GM19035 (cell line): ENCODE data around the gene RPS15A.

ENCODE experiments used
- ATAC-seq: cut with Tn5 transposase; IDR thresholded peaks from one replicate; pipeline ENCODE4 v1.9.1; 2021; ENCODE audit not compliant: unreplicated experiment

The RPS15A gene

DNA sequence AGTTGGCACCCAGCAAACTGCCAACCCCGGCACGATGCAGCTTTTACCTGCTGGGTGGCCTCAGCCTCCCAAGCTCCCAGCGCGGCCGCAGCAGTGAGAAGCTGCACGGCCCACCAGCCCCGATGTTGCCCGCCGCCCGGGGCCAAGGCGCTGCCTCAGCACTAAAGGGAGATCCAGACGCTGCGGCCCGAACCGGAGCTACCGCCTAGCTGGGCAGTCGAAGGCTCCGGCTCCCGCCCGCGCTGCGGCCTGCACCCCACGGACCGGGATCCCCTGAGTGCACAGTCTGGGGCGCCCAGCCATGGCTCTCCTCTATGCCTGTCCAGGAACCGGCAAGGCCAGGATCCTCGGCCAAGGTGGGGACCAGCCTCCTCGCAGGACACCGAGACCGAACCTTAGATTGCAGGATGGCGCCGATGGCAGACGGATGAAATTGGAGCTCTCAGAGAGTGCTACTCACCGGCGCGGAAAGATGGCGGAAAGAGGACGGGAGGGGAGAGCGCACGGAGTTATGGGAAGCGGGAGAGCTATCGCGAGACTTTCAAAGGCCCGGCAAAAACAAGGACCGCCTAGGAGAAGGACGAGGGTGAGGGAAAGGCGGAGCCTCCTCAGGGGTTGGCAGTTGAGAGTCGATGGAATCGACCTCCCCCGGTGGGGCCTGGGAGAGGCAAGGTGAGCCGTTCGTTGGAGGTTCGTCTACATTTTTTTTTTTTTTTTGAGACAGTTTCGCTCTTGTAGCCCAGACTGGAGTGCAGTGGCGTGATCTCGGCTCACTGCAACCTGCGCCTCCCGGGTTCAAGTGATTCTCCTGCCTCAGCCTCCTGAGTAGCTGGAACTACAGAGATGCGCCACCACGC is at the start of gene RPS15A:
Gene RPS15A (minus strand): TSS at position 485 of the 857 bp plus-strand sequence. CDS start 1,221 bp downstream, outside the sequence.
- ATAC-seq: peak; percentile 85

DNA sequence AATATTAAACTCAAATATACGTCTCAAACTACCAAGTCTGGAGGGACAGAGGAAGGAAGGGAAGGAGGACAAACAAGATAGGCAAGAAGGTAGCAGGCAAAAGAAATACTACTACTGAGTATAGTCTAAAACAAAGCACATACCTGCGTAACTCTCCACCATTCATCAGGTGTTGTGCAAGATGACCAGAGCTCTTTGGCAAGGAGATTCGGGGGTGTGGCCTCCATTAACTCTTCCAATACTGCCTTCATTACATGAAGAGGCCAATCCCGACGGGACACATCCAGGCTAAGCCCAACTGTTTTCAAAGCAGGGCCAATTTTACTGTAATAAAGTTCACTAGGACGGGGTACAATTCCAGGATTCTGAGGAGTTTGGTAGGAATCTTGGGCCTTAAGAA is 49.4 kb upstream of the RPS15A start:
- ATAC-seq: no peak

GRCh38 chr16:18836702-18837101 is 46.6 kb upstream of the RPS15A start:
- ATAC-seq: no peak

DNA sequence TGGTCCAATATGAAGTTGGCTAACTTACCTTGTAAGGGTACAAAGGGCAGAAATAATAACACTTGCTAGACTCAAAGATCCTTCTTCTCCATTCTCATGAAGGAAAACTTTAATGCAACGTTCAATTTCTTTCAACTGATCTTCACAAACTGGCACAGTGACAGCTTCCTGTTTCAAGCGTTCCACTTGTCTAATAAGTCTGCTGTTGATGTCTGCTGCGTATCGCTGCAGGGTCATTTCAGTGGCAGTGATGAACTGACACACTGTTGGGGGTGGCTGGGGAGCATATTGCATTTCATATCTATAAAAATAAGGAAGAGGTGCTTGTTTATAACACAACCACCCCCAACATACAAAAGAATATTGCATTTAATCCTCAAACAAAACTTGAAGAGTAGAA is 44.7 kb upstream of the RPS15A start:
- no peak for ATAC-seq

DNA sequence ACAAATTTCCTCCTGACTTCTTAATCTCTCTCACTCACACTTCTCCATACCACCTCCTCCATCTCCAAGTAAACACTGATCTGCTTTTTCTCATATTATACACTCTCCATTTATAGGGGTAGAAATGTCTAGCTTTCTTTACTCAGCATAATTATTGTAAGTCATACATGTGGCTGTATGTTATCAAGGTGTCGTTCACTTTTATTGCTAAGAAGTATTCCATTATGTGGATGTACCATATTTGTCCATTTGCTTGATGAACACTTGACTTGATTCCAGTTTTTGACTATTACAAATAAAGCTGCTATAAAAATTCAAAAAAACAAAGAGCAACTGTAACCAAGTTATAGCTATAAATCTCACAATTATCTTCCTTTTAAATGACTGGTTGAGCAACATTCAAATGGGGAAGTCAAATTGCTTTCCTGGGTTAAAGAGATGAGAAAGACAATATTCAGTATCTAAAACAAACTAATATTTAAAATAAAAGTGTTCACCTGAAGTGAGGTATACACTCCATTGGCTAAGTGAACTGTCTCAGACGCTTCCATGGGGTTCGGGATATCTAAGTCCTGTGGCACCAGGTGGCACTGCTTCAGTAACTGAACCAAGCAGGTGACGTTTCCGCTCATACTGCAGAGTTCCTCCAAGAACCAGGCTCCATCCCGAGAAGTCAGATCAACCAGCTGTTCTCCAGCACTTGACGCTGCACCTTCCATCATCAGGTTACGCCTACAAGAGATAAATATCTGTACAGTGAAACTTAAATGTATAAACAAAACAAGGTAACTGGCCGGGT is 43.8 kb upstream of the RPS15A start:
- ATAC-seq: no peak

- ATAC-seq: no peak
Observed at GRCh38 chr16:18832613-18833012, 42.5 kb upstream of the RPS15A start.

DNA sequence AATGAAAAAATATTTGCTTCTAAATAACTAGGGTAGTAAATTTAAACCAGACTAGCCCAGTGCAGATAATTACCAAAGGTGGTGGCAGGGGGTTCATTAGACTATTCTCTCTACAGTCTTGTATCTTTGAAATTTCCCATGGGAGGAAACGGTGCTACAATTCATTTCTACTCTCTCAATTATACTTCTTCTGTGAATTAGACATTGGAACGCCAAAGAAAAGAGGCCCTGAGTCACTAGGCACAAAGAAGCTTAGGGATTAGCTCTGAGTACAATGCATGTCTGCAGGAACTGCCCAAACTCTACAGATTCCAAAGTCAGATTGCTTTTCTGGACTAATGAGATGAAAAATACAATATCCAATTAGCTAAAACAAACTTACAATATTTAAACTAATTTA is 41.9 kb upstream of the RPS15A start:
- ATAC-seq: no peak

DNA sequence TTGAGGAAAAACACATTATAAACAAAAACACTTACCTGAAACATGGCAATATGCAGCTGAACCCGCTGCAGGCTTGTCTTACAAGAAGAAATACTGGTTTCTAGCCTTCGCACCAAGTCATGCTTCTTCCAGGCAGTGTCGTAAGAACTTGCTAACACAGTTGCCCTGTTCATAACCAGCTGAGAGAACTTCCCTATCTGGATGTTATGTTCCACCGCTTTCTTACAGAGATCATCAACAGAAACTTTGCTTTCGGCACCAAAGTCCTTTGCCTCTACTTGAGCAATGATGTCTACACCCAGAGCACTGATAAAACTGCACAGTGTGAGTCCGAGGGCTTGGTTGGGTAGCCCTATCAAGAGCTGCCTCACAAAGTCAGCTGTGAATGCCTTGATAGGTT is 39.1 kb upstream of the RPS15A start:
- ATAC-seq: no peak

GRCh38 chr16:18827890-18828289 is 37.8 kb upstream of the RPS15A start:
- ATAC-seq: no peak

DNA sequence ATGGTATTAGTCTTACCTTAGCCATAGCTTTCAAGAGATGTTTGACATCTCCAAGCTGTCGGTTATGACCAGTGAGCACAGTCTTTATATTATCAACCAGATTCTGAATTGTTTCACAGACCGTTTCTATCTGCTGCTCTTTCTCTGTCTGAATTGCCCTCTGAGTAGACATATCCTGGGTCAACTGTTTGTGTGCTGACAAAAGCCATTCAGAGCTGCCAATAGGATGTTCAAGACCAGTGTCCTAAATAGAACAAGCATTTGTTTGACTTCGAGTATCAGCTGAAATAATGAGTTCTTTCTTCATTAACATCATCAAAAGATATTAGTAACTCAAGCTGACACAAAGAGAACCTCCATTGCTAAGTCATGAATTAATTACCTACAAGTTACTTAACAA is 26.2 kb upstream of the RPS15A start:
- no peak for ATAC-seq

DNA sequence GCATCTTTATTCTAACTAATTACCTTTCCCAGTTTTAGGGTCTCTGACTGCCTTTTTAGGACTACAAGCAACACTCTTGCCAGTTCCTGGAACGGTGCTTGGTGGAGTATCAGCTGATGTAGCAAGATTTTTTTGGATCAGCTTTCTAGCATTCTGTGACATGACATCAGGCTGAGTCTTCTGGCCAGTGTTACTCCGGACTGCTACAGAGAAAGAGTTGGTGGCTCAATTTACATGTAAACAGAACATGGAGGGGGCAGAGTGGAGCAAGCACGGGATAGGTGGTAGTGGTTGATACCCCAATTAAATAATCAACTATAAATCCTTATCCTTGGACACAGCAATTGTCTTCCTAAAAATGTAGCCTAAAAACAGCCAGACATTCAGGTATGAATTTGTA is 21.8 kb upstream of the RPS15A start:
- ATAC-seq: no peak

DNA sequence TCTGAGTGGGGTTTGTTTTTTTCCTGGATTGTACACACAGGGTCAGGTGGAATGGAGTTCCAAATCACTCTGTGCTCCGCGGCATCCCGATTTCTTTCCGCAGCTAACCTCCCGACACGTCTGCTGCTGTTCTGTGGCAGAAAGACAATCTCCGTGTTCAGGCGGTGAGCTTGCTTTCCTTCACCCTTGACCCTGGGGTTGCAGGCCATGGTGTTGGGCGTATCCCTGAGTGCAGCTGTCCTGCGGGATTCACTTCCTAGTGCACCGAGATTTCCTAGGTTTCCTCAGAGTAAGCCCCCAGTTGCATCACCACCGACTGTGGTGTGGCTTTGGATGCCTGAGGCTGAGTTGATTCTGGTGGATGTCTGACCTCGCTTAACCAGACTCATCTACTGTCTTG is 19.0 kb upstream of the RPS15A start:
- no peak for ATAC-seq

DNA sequence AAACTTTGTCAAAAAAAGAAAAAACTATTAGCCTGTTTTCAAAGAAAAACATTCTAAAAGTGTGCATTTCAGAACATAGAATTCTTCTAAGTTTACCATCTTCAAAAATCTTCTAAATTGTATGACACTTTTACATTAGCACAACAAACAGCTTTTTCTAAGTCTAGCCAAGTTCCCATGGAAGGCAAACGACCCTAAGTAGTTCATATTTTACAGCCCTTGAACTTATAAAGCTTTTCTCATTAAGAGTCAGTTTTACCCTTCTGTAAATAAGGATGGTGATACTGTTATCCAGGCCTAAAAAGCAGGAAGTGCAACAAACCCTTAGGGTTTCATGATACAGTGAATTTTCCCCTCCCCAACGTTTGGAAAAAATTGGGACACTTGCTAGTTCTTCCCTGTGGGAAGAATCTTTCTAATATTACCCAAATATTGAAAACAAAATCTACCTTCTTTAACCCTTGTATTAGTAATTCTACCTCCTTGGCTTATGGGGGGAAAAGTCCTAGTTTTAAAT is 15.2 kb upstream of the RPS15A start:
- no peak for ATAC-seq

- no peak for ATAC-seq
Observed at GRCh38 chr16:18804540-18804939, 14.4 kb upstream of the RPS15A start.

DNA sequence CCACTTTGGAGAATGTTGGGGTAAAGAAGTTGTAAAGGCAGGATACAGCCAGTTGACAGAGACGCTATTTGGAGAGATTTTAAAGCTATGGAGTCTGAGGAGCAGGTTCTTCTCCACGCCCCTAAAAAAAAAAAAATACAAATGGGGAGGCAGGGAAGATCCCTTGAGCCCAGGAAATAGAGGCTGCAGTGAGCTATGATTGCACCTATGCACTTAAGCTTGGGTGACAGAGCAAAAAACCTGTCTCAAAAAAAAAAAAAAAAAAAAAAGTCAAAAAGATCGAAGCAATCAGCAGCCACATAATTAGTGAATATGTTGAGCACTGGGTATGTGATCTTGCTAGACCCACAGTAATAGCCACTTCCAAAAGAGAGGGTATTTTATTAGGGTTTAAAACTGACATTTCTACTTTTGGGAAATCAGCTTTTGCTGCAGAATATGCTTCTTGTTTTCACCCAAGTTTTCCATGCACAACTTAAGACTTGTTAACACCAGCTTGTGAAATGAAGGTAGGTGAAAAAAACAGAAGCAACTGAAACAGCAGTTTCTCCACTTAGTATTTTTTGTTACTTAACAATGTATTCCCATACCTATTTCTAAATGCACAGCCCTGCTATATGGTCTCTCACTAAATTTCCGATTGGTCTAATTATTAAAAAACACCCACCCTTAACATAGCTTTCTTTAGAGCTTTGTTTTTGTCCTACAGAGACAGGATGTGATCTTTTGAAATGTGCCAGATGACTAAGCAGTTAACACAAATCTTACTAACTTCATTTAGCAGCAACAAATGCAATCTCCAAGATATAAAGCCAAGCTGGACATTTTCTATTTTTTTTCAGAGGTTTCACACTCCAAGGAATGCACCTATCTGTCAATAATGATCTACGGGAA is 13.7 kb upstream of the RPS15A start:
- ATAC-seq: no peak

GRCh38 chr16:18802767-18803343 is 12.7 kb upstream of the RPS15A start:
- ATAC-seq: no peak

GRCh38 chr16:18801145-18801972 is 11.2 kb upstream of the RPS15A start, which contains the start of gene ARL6IP1:
TSS of gene ARL6IP1 (minus strand) at chr16:18801549. CDS start at chr16:18801466, 83 bp downstream.
- ATAC-seq: peak; percentile 91

DNA sequence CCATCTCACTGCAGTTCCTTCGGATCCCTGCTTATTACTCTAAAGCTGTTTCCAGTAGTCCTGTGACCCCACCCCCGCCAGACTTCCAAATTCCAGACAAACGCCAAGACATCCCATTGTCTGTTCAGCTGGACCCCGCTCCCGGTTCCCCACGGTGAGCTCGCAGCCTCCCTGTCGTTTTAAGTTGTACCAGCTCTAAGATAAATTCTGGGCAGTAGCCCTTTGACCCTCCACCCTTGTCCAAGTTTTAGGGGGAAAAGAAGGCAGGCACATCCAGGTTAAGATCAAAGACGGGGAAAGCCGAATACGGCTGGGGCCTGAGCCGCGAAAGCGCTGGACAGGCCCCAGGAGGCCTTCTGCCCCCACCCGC is 10.6 kb upstream of the RPS15A start:
- ATAC-seq: no peak

DNA sequence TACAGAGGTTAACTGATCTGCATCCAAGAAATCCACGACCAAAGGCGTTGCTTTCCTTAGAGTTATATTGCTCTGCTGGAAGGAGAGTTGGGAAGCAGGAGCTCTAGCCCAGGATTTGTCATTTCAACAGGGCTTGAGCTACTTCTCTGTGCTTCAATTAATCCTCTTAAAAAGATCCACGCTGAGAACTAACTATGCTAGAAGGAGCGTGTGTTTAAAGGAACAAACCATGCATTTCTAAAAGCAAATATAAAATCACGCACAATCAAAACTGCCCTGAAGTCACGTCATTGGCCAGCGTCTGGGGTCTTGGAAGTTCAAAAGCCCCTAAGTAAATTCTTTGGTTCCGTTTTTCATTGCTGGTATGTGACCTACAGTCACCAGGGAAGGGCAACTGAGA is 10.2 kb upstream of the RPS15A start:
- no peak for ATAC-seq

DNA sequence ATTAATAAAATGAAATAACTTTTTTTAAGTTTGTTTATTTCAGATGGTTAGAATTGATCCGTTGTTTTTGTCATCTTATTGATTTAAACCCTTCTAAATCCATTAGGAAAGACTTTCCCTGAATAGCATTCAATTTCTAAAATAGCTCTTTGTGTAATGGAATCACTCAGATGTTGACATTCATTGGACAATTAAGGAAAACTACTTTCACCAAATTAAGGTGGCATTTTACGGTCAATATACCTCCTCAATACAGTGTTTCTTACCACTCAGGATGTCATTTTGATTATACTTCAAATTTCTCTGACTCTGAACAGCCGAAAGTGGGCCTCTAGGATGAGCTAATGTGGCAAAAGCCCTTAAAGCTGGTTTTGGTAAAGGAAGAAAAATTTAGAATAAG is 9.4 kb upstream of the RPS15A start:
- ATAC-seq: no peak
